Measurements from ENCODE around the gene ZNF256. TPM values are rescaled to one million over a fixed set of nuclear protein-coding genes. Genes with fewer than 3 reads are reported as not detected.

The ZNF256 gene
- total RNA-seq, 4 donors from 2014 or later = 3.1 to 7.9 (median 4.3) TPM

GRCh38 chr19:57934820-57935665 is 12.5 kb downstream of the ZNF256 start, which contains the start of gene ZNF418:
TSS of gene ZNF418 (minus strand) at chr19:57935402. CDS start at chr19:57933822, 1,580 bp downstream.
- DNase-seq (ENCODE audit: low spot score) = no peak
- ATAC-seq (ENCODE audit: low FRiP score) = peak; percentile 64
- TF ChIP-seq, protein P1, sequence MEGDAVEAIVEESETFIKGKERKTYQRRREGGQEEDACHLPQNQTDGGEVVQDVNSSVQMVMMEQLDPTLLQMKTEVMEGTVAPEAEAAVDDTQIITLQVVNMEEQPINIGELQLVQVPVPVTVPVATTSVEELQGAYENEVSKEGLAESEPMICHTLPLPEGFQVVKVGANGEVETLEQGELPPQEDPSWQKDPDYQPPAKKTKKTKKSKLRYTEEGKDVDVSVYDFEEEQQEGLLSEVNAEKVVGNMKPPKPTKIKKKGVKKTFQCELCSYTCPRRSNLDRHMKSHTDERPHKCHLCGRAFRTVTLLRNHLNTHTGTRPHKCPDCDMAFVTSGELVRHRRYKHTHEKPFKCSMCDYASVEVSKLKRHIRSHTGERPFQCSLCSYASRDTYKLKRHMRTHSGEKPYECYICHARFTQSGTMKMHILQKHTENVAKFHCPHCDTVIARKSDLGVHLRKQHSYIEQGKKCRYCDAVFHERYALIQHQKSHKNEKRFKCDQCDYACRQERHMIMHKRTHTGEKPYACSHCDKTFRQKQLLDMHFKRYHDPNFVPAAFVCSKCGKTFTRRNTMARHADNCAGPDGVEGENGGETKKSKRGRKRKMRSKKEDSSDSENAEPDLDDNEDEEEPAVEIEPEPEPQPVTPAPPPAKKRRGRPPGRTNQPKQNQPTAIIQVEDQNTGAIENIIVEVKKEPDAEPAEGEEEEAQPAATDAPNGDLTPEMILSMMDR (IDR thresholded peaks at IDR 0.05) = no peak

DNA sequence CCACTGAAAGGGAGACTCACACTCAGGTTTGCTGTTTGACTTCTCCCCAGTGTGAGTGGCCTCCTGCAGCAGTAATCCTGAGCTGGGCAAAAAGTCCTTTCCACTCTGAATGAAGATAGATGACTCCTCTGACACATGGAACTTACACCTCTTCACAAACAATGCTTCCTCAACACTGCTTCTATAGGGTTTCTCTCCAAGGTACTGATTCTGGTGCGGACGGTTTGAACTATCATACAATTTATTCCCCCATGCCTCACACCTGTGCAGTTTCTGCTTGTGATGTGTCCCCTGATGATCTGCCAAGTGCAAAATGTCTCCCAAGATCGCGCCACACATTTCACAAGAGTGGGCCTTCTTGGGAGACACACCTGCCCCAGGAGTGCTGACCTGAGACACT is 19.9 kb downstream of the ZNF256 start:
- no peak for ATAC-seq (ENCODE audit: low FRiP score)
- no peak for DNase-seq (ENCODE audit: low spot score)
- TF ChIP-seq, protein P1 (IDR thresholded peaks at IDR 0.05) = no peak

- peak; percentile 64 for DNase-seq (ENCODE audit: low spot score)
Measured at GRCh38 chr19:57916168-57916995, 31.1 kb downstream of the ZNF256 start, which contains the start of gene ZNF417. TSS of gene ZNF417 (minus strand) at chr19:57916592. CDS start at chr19:57916411, 181 bp downstream.

DNA sequence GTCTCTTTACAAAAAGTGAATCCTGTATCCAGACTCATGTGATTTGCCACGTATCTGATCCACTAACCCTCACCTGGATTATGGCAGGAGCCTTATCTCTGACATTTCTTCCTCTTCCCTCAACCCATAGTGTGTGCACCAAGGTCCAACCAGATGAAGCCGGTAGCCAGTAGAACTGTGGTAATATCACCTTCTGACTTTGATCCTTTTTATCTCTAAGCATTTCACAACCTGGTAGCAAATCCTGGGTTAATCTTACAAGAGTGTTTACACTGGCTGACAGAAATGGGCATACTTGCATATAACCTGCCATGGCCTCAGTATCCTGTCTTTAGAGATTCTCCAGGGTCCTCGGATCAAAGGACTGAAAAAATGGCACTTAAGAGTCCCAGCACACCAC is 33.0 kb downstream of the ZNF256 start:
- ATAC-seq (ENCODE audit: low FRiP score) = no peak
- TF ChIP-seq, protein P1 (IDR thresholded peaks at IDR 0.05) = no peak
- no peak for DNase-seq (ENCODE audit: low spot score)

More at GRCh38 chr19:57916168-57916995, 31.1 kb downstream of the ZNF256 start, which contains the start of gene ZNF417:
- peak; percentile 99 for ATAC-seq (ENCODE audit: low FRiP score)

DNA sequence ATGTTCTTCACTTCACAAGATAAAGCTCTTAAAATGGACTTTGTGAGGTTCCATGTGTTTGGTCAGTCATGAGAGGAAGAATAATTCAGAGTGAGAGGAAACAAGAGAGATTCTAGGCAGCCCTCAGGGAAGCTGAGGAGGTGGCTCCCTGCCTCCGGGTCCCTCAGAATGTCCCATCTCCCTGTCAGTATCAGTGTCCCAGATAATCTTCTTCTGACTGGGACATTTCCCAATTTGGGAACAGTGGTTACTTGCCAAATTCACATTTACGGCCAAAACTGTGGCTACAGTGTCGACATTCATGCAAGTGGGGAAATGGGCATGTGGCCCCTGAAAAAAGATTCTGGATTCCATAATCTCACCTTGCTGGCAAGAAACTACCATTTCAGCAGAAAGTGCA is 40.1 kb downstream of the ZNF256 start:
- DNase-seq (ENCODE audit: low spot score) (no peak), ATAC-seq (ENCODE audit: low FRiP score) (no peak)
- TF ChIP-seq, protein P1 (IDR thresholded peaks at IDR 0.05) = no peak

DNA sequence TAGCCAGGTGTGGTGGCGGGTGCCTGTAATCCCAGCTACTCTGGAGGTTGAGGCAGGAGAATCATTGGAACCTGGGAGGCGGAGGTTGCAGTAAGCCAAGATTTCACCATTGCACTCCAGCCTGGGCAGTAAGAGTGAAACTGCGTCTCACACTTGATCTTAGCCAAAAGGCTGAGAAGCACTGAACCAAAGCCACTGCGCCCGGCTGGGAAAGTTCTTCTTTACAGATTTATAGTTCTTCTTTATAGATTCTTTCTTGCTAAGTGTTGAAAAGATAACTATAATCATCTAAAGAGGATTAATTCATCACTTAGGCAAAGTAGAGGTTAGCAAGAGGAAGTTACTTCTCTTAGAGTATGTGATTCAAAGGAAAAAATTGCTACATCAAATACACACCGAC is 42.2 kb downstream of the ZNF256 start:
- ATAC-seq (ENCODE audit: low FRiP score) = no peak
- TF ChIP-seq, protein P1 (IDR thresholded peaks at IDR 0.05) = no peak
- no peak for DNase-seq (ENCODE audit: low spot score)

- DNase-seq (ENCODE audit: low spot score) = no peak
- no peak for ATAC-seq (ENCODE audit: low FRiP score)
- TF ChIP-seq, protein P1 (IDR thresholded peaks at IDR 0.05) = no peak
Measured at GRCh38 chr19:57903618-57904184, 43.8 kb downstream of the ZNF256 start.

All from omental fat pad (tissue), 4 donors.